SK-N-SH (cell line): ENCODE measurements around the gene STON2. TPM values are rescaled to one million over a fixed set of nuclear protein-coding genes. Genes with fewer than 3 reads are reported as not detected.
"Not testable (repeated sequence)": the region's sequence is repeated elsewhere in the genome, so short reads cannot be mapped to it uniquely, and the experiment has no call there.

Experiments used
- CTCF ChIA-PET: fragments of 300-600, 350-600 bp; formaldehyde crosslinking; extraction: SDS; loops from one replicate; lab custom pipeline; 2021; lab: Yijun Ruan, JAX
- POLR2A ChIA-PET: fragments of 350-600 bp; sonication (Branson Sonifier 250); formaldehyde crosslinking; extraction: SDS; loops from one replicate; lab custom pipeline; 2020; ENCODE audit warnings: antibody characterized with exemption, inconsistent platforms; lab: Yijun Ruan, JAX
- DNase-seq: peaks from one replicate; pipeline ENCODE4 v3.0.0; 2012
- H2AFZ ChIP-seq: fragments of 200-600 bp; sonication (generic); 2 replicates; pipeline ENCODE4 v1.8.1; 2016; ENCODE audit warnings: antibody characterized with exemption, mild to moderate bottlenecking, low read depth
- H3F3A ChIP-seq: fragments of 200-600 bp; sonication (generic); replicated peaks from 2 replicates; pipeline ENCODE3; 2016; ENCODE audit warnings: antibody characterized with exemption, mild to moderate bottlenecking; ENCODE audit not compliant: insufficient read depth
- H3K27ac ChIP-seq, 2 experiments: fragments of 200-500 bp in 1 of 2; fragments of 200-600 bp in 1 of 2; sonication (Bioruptor generic) in 1 of 2; sonication (generic), shearing (Covaris generic) in 1 of 2; 2 replicates each; pipeline versions ENCODE4 v1.5.1 to v1.6.1; 2014 to 2016; ENCODE audit warnings: low read depth in 2 of 2, inconsistent platforms in 1 of 2, low read length in 1 of 2, mild to moderate bottlenecking in 1 of 2, mixed read lengths in 1 of 2
- H3K27me3 ChIP-seq: fragments of 200-600 bp; sonication (generic), shearing (Covaris generic); 2 replicates; pipeline ENCODE4 v1.6.1; 2016; ENCODE audit warnings: mixed run types; ENCODE audit not compliant: insufficient read depth
- H3K36me3 ChIP-seq, 2 experiments: fragments of 200-500 bp in 1 of 2; fragments of 200-600 bp in 1 of 2; sonication (Bioruptor generic) in 1 of 2; sonication (generic) in 1 of 2; replicated peaks in 1 of 2; 2 replicates each; pipeline versions ENCODE3 to v1.5.1; 2014 to 2016; ENCODE audit warnings: low read length in 1 of 2, mild to moderate bottlenecking in 1 of 2; ENCODE audit not compliant: insufficient read depth in 2 of 2, control insufficient read depth in 1 of 2
- H3K4me1 ChIP-seq, 2 experiments: fragments of 200-500 bp in 1 of 2; fragments of 200-600 bp in 1 of 2; sonication (Bioruptor generic) in 1 of 2; sonication (generic), shearing (Covaris generic) in 1 of 2; 2 replicates each; pipeline versions ENCODE4 v1.5.1 to v1.6.1; 2014 to 2016; ENCODE audit warnings: low read depth in 1 of 2, low read length in 1 of 2, mixed run types in 1 of 2; ENCODE audit not compliant: insufficient read depth in 2 of 2, control insufficient read depth in 1 of 2
- H3K4me2 ChIP-seq: fragments of 200-600 bp; sonication (generic), shearing (Covaris generic); 2 replicates; pipeline ENCODE4 v1.6.1; 2017; ENCODE audit warnings: mixed run types
- H3K4me3 ChIP-seq, 2 experiments: fragments of 200-500 bp in 1 of 2; fragments of 200-600 bp in 1 of 2; sonication (Bioruptor generic) in 1 of 2; sonication (generic), shearing (Covaris generic) in 1 of 2; 2 replicates each; pipeline versions ENCODE4 v1.5.1 to v1.8.1; 2014 to 2016; ENCODE audit warnings: low read depth in 2 of 2, inconsistent platforms in 1 of 2, low read length in 1 of 2, mild to moderate bottlenecking in 1 of 2, mixed read lengths in 1 of 2, moderate library complexity in 1 of 2
- H3K79me2 ChIP-seq: fragments of 200-600 bp; sonication (generic); 2 replicates; pipeline ENCODE4 v1.8.1; 2017; ENCODE audit warnings: mild to moderate bottlenecking; ENCODE audit not compliant: insufficient read depth
- H3K9ac ChIP-seq: fragments of 200-600 bp; sonication (generic); 2 replicates; pipeline ENCODE4 v1.6.1; 2017; ENCODE audit warnings: mixed run types
- H3K9me2 ChIP-seq: fragments of 200-600 bp; sonication (generic); 2 replicates; pipeline ENCODE4 v1.6.1; 2017; ENCODE audit warnings: mixed run types
- H3K9me3 ChIP-seq: fragments of 200-600 bp; sonication (generic); 2 replicates; pipeline ENCODE4 v1.6.1; 2017; ENCODE audit warnings: mixed run types, mild to moderate bottlenecking, moderate library complexity
- H4K20me1 ChIP-seq: fragments of 200-600 bp; sonication (generic); 2 replicates; pipeline ENCODE4 v1.6.1; 2017; ENCODE audit warnings: mild to moderate bottlenecking, mixed run types; ENCODE audit not compliant: insufficient read depth
- CHD2 ChIP-seq: fragments of 150-350 bp; IDR thresholded peaks from 2 replicates; pipeline ENCODE4 v1.6.1; 2018; ENCODE audit warnings: low read length; ENCODE audit not compliant: partially characterized antibody
- CTCF ChIP-seq: fragments of 200-600 bp; sonication (generic); IDR thresholded peaks from 2 replicates; pipeline ENCODE4 v1.6.1; 2017; ENCODE audit warnings: antibody characterized with exemption, mild to moderate bottlenecking, moderate library complexity
- FOSL2 ChIP-seq: IDR thresholded peaks from 2 replicates; pipeline ENCODE4 v1.4.0; 2012; ENCODE audit warnings: low read depth, mild to moderate bottlenecking, moderate library complexity, borderline replicate concordance
- FOXJ3 ChIP-seq: sonication (generic); formaldehyde crosslinking; IDR thresholded peaks from 2 replicates; pipeline ENCODE4 v1.5.1; 2020; ENCODE audit warnings: mild to moderate bottlenecking, missing genetic modification reagents
- GATA2 ChIP-seq: sonication (generic); formaldehyde crosslinking; IDR thresholded peaks from 2 replicates; pipeline ENCODE4 v1.5.0; 2020; ENCODE audit warnings: mild to moderate bottlenecking, missing genetic modification reagents
- JUND ChIP-seq: IDR thresholded peaks from 2 replicates; pipeline ENCODE4 v1.4.0; 2012
- MXI1 ChIP-seq: IDR thresholded peaks from 2 replicates; pipeline ENCODE4 v1.6.1; 2012; ENCODE audit warnings: mild to moderate bottlenecking, low read depth, low read length, improper control_type of control experiment
- NRF1 ChIP-seq: IDR thresholded peaks from 2 replicates; pipeline ENCODE4 v1.6.1; 2012; ENCODE audit warnings: low read depth, mild to moderate bottlenecking, low read length
- RCOR1 ChIP-seq: fragments of 150-350 bp; IDR thresholded peaks from 2 replicates; pipeline ENCODE4 v1.6.1; 2017; ENCODE audit warnings: antibody characterized with exemption, low read length
- REST ChIP-seq: IDR thresholded peaks from 2 replicates; pipeline ENCODE4 v1.6.1; 2012; ENCODE audit warnings: mild to moderate bottlenecking, low read depth, low read length, moderate library complexity
- RXRA ChIP-seq: IDR thresholded peaks from 2 replicates; pipeline ENCODE4 v1.4.0; 2012; ENCODE audit warnings: low read depth, mild to moderate bottlenecking, borderline replicate concordance
- TAF1 ChIP-seq: IDR thresholded peaks from 2 replicates; pipeline ENCODE4 v1.6.1; 2012; ENCODE audit warnings: low read depth, mild to moderate bottlenecking, low read length, moderate library complexity, borderline replicate concordance
- TCF12 ChIP-seq: IDR thresholded peaks from 2 replicates; pipeline ENCODE4 v1.4.0; 2012
- YY1 ChIP-seq: IDR thresholded peaks from 2 replicates; pipeline ENCODE4 v1.4.0; 2012; ENCODE audit warnings: low read depth, mild to moderate bottlenecking
- ZBTB33 ChIP-seq: IDR thresholded peaks from 2 replicates; pipeline ENCODE4 v1.4.0; 2012; ENCODE audit warnings: low read depth, borderline replicate concordance
- WGBS: methylation state at CpG from one replicate; pipeline ENCODE4 v1.1.6; 2017; ENCODE audit warnings: low lambda C conversion rate; 5-methylcytosine and 5-hydroxymethylcytosine counted together
- polyA plus RNA-seq, 3 experiments: library from polyadenylated mRNA; depleted of rRNA; stranded (reverse); fragments of >200 nt; gene quantifications; 2 replicates each; pipeline ENCODE4 v1.2.3, GENCODE V29; 2012

Gene STON2
- polyA plus RNA-seq, 1 of the 3 experiments (the other 2 are of a cell fraction): not detected

- CTCF ChIA-PET: interaction anchor here (1.5 kb wide), 1 partner anchor 21 kb away, joined by 4 read pairs; no protein-coding TSS in a partner anchor
- POLR2A ChIA-PET: interaction anchor here (1.2 kb wide), 1 partner anchor 49 kb away, joined by 3 read pairs; no protein-coding TSS in a partner anchor
- H3K27ac ChIP-seq: no peak overlapping the region
- H4K20me1 ChIP-seq: no peaks in the 10 kb centered on the region
- H3K4me2 ChIP-seq: no peak overlapping the region
- peaks cover 3 to 13% of the 10 kb centered on the region in 2 experiments; a peak in 2 of 4 replicates for H3K4me1 ChIP-seq
- no peaks in the 10 kb centered on the region for H3K9me2 ChIP-seq
- peaks cover 25% of the 10 kb centered on the region for H3K27me3 ChIP-seq
- H3K79me2 ChIP-seq: no peaks in the 10 kb centered on the region
- no peak for TF ChIP-seq TAF1
- no peak for TF ChIP-seq NRF1
- no peak for TF ChIP-seq MXI1
- TF ChIP-seq RCOR1: no peak
- TF ChIP-seq REST: no peak
- TF ChIP-seq ZBTB33: no peak
- H2AFZ ChIP-seq: no peak overlapping the region
- 33% methylated on average over 3 of the region's 3 CpGs for WGBS
- H3F3A ChIP-seq: no peaks in the 10 kb centered on the region
- no peak overlapping the region for H3K4me3 ChIP-seq
- H3K36me3 ChIP-seq: no peaks in the 10 kb centered on the region
- no peak for DNase-seq
- no peaks in the 10 kb centered on the region for H3K9me3 ChIP-seq
- no peak overlapping the region for H3K9ac ChIP-seq
Measured at GRCh38 chr14:81432219-81432661, 32.1 kb upstream of the STON2 start.

GRCh38 chr14:81430235-81430634, 30.1 kb upstream of the STON2 start:
- H3K27ac ChIP-seq: no peak overlapping the region
- 54% methylated on average over 5 of the region's 5 CpGs for WGBS

GRCh38 chr14:81429749-81430148, 29.6 kb upstream of the STON2 start:
- 72% methylated on average over 11 of the region's 11 CpGs for WGBS
- H3K79me2 ChIP-seq, H3K4me2 ChIP-seq, H3K9me3 ChIP-seq, H3K4me1 ChIP-seq, H2AFZ ChIP-seq, POLR2A ChIA-PET, H3K27me3 ChIP-seq, H3F3A ChIP-seq, H3K36me3 ChIP-seq, H3K27ac ChIP-seq, H3K9me2 ChIP-seq, H3K4me3 ChIP-seq, DNase-seq, H4K20me1 ChIP-seq, H3K9ac ChIP-seq: not testable (repeated sequence)
- CTCF ChIA-PET: interaction anchor here (2.0 kb wide), 2 partner anchors 36 to 160 kb away, joined by 5 to 6 read pairs; no protein-coding TSS in a partner anchor

More at GRCh38 chr14:81430235-81430634, 30.1 kb upstream of the STON2 start:
- Histone ChIP-seq H3K79me2 (no peaks in the 10 kb centered on the region), H3K9me2 (no peaks in the 10 kb centered on the region), H3K4me2 (no peak overlapping the region), H4K20me1 (no peaks in the 10 kb centered on the region), H3K4me3 (no peak overlapping the region), H3K9ac (no peak overlapping the region), H3K36me3 (no peaks in the 10 kb centered on the region), H3K27me3 (peaks cover 11% of the 10 kb centered on the region; the same call in 1 of the 2 replicates), H3K4me1 (peaks cover 3 to 9% of the 10 kb centered on the region in 2 experiments; a peak in 2 of 4 replicates), H3K9me3 (no peaks in the 10 kb centered on the region), H3F3A (no peaks in the 10 kb centered on the region), H2AFZ (no peak overlapping the region)
- no peak for DNase-seq
- ChIA-PET CTCF (interaction anchor here (2.0 kb wide), 2 partner anchors 35 to 161 kb away, joined by 5 to 6 read pairs; no protein-coding TSS in a partner anchor), POLR2A (no interaction called here)
- TF ChIP-seq JUND: no peak
- TF ChIP-seq FOSL2: no peak
- no peak for TF ChIP-seq NRF1
- TF ChIP-seq YY1: no peak
- no peak for TF ChIP-seq RXRA
- TF ChIP-seq CHD2: no peak
- TF ChIP-seq FOXJ3 (CRISPR knock-in tag): no peak
- no peak for TF ChIP-seq GATA2 (CRISPR knock-in tag)
- no peak for TF ChIP-seq TCF12
- TF ChIP-seq CTCF: no peak
